Measurements from ENCODE around the gene APH1A.
A peak's percentile ranks its signal among the peaks of the same experiment; 100 is the strongest.

Gene APH1A

DNA sequence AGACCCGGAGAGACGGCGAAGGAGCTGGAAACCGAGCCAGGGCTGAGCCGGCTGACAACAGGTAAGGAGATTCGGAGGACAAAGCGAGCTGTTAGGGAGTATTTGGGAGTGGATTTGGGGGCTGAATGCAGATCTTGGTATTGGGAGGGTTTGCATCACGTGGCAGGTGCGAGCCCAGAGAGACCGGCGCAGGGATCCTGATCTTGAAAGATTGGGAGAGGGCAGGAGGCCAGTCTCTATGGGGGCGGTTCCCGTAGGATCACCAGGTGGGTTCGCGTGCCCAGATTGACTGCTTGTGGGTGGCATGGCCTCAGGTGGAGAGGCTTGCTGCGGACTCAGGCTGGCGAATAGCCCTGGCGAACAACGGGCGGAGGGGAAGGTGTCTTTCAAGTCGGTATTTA lies 13.7 kb upstream of the APH1A start:
- Histone ChIP-seq H3K9me3 (ENCODE audit: insufficient read depth, low read length) (no peaks in the 10 kb centered on the region), H3K36me3 (replicated peaks; ENCODE audit: low read depth, low read length) (no peaks in the 10 kb centered on the region)

DNA sequence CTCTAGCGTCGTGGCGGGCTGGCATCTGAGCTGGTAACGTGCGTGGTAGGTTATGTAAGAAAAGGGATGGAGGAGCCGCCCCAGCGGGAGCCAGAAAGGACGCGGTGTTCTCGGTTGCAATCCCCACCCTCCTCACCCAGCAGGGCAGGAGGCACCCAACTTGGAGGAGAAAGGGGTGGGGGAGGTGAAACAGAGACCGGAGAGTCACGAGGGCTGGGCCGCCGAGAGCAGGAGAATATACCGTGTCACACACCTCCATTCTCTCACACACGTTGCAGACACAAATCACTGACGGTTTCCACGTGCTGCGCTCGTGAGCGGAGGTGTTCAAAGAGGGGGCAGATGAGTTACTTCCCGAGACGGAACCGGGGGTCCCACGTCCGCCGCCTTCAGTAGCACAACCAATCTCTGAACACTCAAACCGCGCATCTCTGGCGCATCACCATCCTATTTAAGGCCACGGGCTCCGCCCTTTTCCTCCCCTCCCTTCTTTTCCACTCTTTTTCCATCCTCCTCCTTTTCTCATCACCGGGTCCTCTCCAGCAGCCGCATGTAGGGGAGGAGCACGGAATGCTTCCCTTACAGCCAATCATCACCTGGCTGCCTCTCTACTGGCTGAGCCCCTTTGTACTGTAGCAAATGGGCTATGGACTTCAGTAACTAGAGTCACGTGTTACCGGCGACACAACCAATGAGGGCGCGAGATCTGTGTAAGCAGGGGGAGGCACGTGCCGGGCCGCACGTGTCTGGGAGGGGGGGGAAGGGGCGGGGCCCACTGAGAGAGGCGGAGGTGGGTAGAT lies 13.1 kb upstream of the APH1A start, which contains the start of gene CIART:
Gene CIART (plus strand): TSS at position 797 of the 800 bp plus-strand sequence. CDS start 714 bp downstream, outside the sequence.
- no peaks in the 10 kb centered on the region for H3K36me3 ChIP-seq (replicated peaks; ENCODE audit: low read depth, low read length)
- no peaks in the 10 kb centered on the region for H3K27me3 ChIP-seq (ENCODE audit: low read depth, low read length)
- peak within 1 kb of the TSS; percentile 62 for H3K4me2 ChIP-seq (ENCODE audit: low read length)
- no peak within 1 kb of the TSS for H3K27ac ChIP-seq (ENCODE audit: low read length)
- H3K9me3 ChIP-seq (ENCODE audit: insufficient read depth, low read length), result no peaks in the 10 kb centered on the region
- H3K79me2 ChIP-seq (ENCODE audit: low read length), result no peaks in the 10 kb centered on the region
- H3K4me3 ChIP-seq (ENCODE audit: low read length), result peak within 1 kb of the TSS; percentile 45
- TF ChIP-seq, protein P1, sequence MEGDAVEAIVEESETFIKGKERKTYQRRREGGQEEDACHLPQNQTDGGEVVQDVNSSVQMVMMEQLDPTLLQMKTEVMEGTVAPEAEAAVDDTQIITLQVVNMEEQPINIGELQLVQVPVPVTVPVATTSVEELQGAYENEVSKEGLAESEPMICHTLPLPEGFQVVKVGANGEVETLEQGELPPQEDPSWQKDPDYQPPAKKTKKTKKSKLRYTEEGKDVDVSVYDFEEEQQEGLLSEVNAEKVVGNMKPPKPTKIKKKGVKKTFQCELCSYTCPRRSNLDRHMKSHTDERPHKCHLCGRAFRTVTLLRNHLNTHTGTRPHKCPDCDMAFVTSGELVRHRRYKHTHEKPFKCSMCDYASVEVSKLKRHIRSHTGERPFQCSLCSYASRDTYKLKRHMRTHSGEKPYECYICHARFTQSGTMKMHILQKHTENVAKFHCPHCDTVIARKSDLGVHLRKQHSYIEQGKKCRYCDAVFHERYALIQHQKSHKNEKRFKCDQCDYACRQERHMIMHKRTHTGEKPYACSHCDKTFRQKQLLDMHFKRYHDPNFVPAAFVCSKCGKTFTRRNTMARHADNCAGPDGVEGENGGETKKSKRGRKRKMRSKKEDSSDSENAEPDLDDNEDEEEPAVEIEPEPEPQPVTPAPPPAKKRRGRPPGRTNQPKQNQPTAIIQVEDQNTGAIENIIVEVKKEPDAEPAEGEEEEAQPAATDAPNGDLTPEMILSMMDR (IDR thresholded peaks at IDR 0.05; ENCODE audit: low read depth, low read length), result no peak
- no peak for TF ChIP-seq EZH2phosphoT487 (IDR thresholded peaks at IDR 0.05; ENCODE audit: low read depth)
- no peaks in the 10 kb centered on the region for H4K20me1 ChIP-seq (ENCODE audit: insufficient read depth, low read length)
- peak within 1 kb of the TSS; percentile 91 for H2AFZ ChIP-seq (ENCODE audit: low read depth, low read length)
- peaks cover 32% of the 10 kb centered on the region for H3K4me1 ChIP-seq (ENCODE audit: low read length)
- peak within 1 kb of the TSS; percentile 17; the same call in 1 of the 2 replicates for H3K9ac ChIP-seq (ENCODE audit: low read length)

More for the DNA sequence above, 13.7 kb upstream of the APH1A start:
- H3K4me3 ChIP-seq (ENCODE audit: low read length), result no peak overlapping the region
- no peak overlapping the region for H3K27ac ChIP-seq (ENCODE audit: low read length)
- no peak overlapping the region for H2AFZ ChIP-seq (ENCODE audit: low read depth, low read length)
- no peaks in the 10 kb centered on the region for H4K20me1 ChIP-seq (ENCODE audit: insufficient read depth, low read length)
- no peaks in the 10 kb centered on the region for H3K79me2 ChIP-seq (ENCODE audit: low read length)
- no peak for TF ChIP-seq EZH2phosphoT487 (IDR thresholded peaks at IDR 0.05; ENCODE audit: low read depth)
- TF ChIP-seq, protein P1 (IDR thresholded peaks at IDR 0.05; ENCODE audit: low read depth, low read length), result no peak
- H3K4me1 ChIP-seq (ENCODE audit: low read length), result peaks cover 32% of the 10 kb centered on the region
- no peak overlapping the region for H3K9ac ChIP-seq (ENCODE audit: low read length)
- no peaks in the 10 kb centered on the region for H3K27me3 ChIP-seq (ENCODE audit: low read depth, low read length)
- no peak overlapping the region for H3K4me2 ChIP-seq (ENCODE audit: low read length)

DNA sequence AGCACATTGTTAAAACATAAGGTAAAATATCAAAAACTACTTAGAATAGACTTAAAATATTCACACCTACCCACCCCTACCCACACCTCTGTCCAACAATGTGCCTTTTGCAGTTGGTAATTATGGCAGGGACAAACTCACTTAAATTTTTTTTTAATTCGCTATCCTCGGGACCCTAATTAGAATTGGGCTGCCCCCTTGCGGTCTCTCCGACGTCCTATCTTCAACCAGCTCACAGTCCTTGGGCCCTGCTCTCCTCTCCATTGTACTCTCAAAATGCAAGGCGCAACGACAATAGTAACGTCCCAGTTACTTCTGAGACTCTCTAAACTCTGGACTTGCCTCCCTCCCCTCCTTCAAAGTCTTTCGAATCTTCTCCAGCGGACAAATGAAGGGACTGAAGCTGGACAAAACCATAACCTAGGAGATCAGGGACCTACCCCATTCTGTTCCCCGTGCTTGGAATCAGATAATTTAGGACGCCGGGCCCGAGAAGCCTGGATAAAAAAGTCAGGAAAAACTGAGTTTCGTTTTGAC lies 12.5 kb upstream of the APH1A start:
- Histone ChIP-seq H3K9me3 (ENCODE audit: insufficient read depth, low read length) (no peaks in the 10 kb centered on the region), H3K4me3 (ENCODE audit: low read length) (peak overlapping the region; percentile 45), H3K27ac (ENCODE audit: low read length) (no peak overlapping the region), H3K27me3 (ENCODE audit: low read depth, low read length) (no peaks in the 10 kb centered on the region), H4K20me1 (ENCODE audit: insufficient read depth, low read length) (no peaks in the 10 kb centered on the region), H2AFZ (ENCODE audit: low read depth, low read length) (peak overlapping the region; percentile 91), H3K79me2 (ENCODE audit: low read length) (no peaks in the 10 kb centered on the region), H3K4me2 (ENCODE audit: low read length) (peak overlapping the region; percentile 62), H3K9ac (ENCODE audit: low read length) (peak overlapping the region; percentile 17; the same call in 1 of the 2 replicates), H3K4me1 (ENCODE audit: low read length) (peaks cover 37% of the 10 kb centered on the region), H3K36me3 (replicated peaks; ENCODE audit: low read depth, low read length) (no peaks in the 10 kb centered on the region)
- TF ChIP-seq, protein P1 (IDR thresholded peaks at IDR 0.05; ENCODE audit: low read depth, low read length), result peak; percentile 96
- no peak for TF ChIP-seq EZH2phosphoT487 (IDR thresholded peaks at IDR 0.05; ENCODE audit: low read depth)

DNA sequence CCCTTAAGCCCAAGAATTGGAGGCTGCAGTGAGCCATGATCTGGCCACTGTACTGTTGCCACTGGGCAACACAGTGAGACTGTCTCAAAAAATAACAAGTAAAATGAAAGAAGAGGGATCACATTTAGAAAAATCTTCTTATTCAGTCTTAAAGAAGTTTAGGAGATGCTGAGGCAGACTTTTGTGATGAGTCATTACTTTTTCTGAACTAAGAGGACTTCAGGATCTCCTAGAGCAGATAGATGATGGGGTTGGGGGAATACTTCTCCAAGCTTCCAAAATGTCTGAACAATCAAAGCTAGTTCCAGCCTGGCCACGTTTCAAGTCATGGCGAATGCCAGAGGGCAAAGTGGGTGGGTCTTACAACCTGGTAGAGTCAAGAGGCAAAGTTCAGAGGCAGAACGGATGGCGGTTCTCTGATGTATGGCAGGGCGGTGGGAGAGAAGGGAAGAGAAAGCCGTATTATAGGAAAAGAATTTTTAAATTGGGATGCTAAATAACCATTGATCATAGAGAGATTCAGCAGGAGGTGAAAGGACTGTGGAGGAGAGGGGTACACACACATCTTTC lies 11.4 kb upstream of the APH1A start:
- Histone ChIP-seq H3K4me3 (ENCODE audit: low read length) (no peak overlapping the region), H3K36me3 (replicated peaks; ENCODE audit: low read depth, low read length) (no peaks in the 10 kb centered on the region), H3K79me2 (ENCODE audit: low read length) (no peaks in the 10 kb centered on the region), H3K9me3 (ENCODE audit: insufficient read depth, low read length) (no peaks in the 10 kb centered on the region), H4K20me1 (ENCODE audit: insufficient read depth, low read length) (no peaks in the 10 kb centered on the region), H3K9ac (ENCODE audit: low read length) (no peak overlapping the region), H3K4me2 (ENCODE audit: low read length) (no peak overlapping the region), H3K27me3 (ENCODE audit: low read depth, low read length) (no peaks in the 10 kb centered on the region), H3K27ac (ENCODE audit: low read length) (no peak overlapping the region), H3K4me1 (ENCODE audit: low read length) (peaks cover 48% of the 10 kb centered on the region), H2AFZ (ENCODE audit: low read depth, low read length) (no peak overlapping the region)
- TF ChIP-seq, protein P1 (IDR thresholded peaks at IDR 0.05; ENCODE audit: low read depth, low read length), result no peak
- no peak for TF ChIP-seq EZH2phosphoT487 (IDR thresholded peaks at IDR 0.05; ENCODE audit: low read depth)
